Mesenchymal stem cell (in vitro differentiated cells and primary cell): ENCODE data around the gene PUM1.

Experiments
- DNase-seq: peaks from one replicate; pipeline ENCODE4 v3.0.0-alpha.2; 2013
- H2AFZ ChIP-seq: one replicate; pipeline ENCODE4 v1.6.1; 2013; ENCODE audit warnings: low read depth, mild to moderate bottlenecking, control low read depth, inconsistent platforms, low read length, moderate library complexity
- H2AK5ac ChIP-seq: 2 replicates; pipeline ENCODE4 v1.6.1; 2013; ENCODE audit warnings: low read length, moderate library complexity, mild to moderate bottlenecking, inconsistent platforms; ENCODE audit not compliant: severe bottlenecking
- H2BK120ac ChIP-seq: one replicate; pipeline ENCODE4 v1.6.1; 2013; ENCODE audit warnings: low read depth, mild to moderate bottlenecking, inconsistent platforms, low read length, moderate library complexity
- H2BK12ac ChIP-seq, 2 experiments: one replicate each; pipeline ENCODE4 v1.6.1; 2013; ENCODE audit warnings: inconsistent platforms in 2 of 2, low read length in 2 of 2, mild to moderate bottlenecking in 2 of 2, moderate library complexity in 2 of 2, control low read depth in 1 of 2
- H2BK15ac ChIP-seq: one replicate; pipeline ENCODE4 v1.6.1; 2013; ENCODE audit warnings: mild to moderate bottlenecking, low read depth, inconsistent platforms; ENCODE audit not compliant: poor library complexity, severe bottlenecking
- H2BK5ac ChIP-seq: 2 replicates; pipeline ENCODE4 v1.6.1; 2013; ENCODE audit warnings: low read depth, mild to moderate bottlenecking, low read length, control low read depth, inconsistent platforms; ENCODE audit not compliant: poor library complexity, severe bottlenecking
- H3K14ac ChIP-seq, 2 experiments: one replicate each; pipeline ENCODE4 v1.6.1; 2013; ENCODE audit warnings: inconsistent platforms in 2 of 2, low read length in 2 of 2, control low read depth in 1 of 2, mild to moderate bottlenecking in 1 of 2, moderate library complexity in 1 of 2
- H3K18ac ChIP-seq, 2 experiments: one replicate each; pipeline ENCODE4 v1.6.1; 2013; ENCODE audit warnings: inconsistent platforms in 2 of 2, low read length in 2 of 2, control low read depth in 1 of 2, low read depth in 1 of 2, mild to moderate bottlenecking in 1 of 2
- H3K23ac ChIP-seq, 2 experiments: one replicate each; pipeline ENCODE4 v1.6.1; 2013; ENCODE audit warnings: inconsistent platforms in 2 of 2, low read length in 2 of 2, mild to moderate bottlenecking in 2 of 2, moderate library complexity in 2 of 2, control low read depth in 1 of 2
- H3K27ac ChIP-seq: 2 replicates; pipeline ENCODE4 v1.5.1; 2013; ENCODE audit warnings: mild to moderate bottlenecking, moderate library complexity, low read length, control low read depth, inconsistent platforms; ENCODE audit not compliant: poor library complexity, severe bottlenecking
- H3K27me3 ChIP-seq, 2 experiments: 2 replicates each; pipeline versions ENCODE4 v1.6.1 to v1.7.0; 2013; ENCODE audit warnings: low read length in 2 of 2, mild to moderate bottlenecking in 2 of 2, moderate library complexity in 2 of 2, control low read depth in 1 of 2, inconsistent platforms in 1 of 2; ENCODE audit not compliant: control insufficient read depth in 1 of 2, insufficient read depth in 1 of 2
- H3K36me3 ChIP-seq, 2 experiments: 2 replicates each; pipeline versions ENCODE4 v1.6.1 to v1.7.0; 2013; ENCODE audit warnings: low read length in 2 of 2, control low read depth in 1 of 2, inconsistent platforms in 1 of 2, low read depth in 1 of 2, mild to moderate bottlenecking in 1 of 2; ENCODE audit not compliant: insufficient read depth in 2 of 2, control insufficient read depth in 1 of 2
- H3K4ac ChIP-seq, 2 experiments: one replicate each; pipeline ENCODE4 v1.6.1; 2013; ENCODE audit warnings: inconsistent platforms in 2 of 2, low read length in 2 of 2, mild to moderate bottlenecking in 2 of 2, moderate library complexity in 2 of 2, control low read depth in 1 of 2, low read depth in 1 of 2
- H3K4me1 ChIP-seq: 2 replicates; pipeline ENCODE4 v1.6.1; 2013; ENCODE audit warnings: low read depth, low read length, control low read depth; ENCODE audit not compliant: control insufficient read depth, insufficient read depth
- H3K4me2 ChIP-seq: 2 replicates; pipeline ENCODE4 v1.6.1; 2013; ENCODE audit warnings: low read length, mild to moderate bottlenecking, inconsistent platforms; ENCODE audit not compliant: poor library complexity, severe bottlenecking
- H3K4me3 ChIP-seq, 2 experiments: 2 replicates each; pipeline versions ENCODE4 v1.5.1 to v1.7.0; 2013; ENCODE audit warnings: low read length in 2 of 2, mild to moderate bottlenecking in 2 of 2, control low read depth in 1 of 2, low read depth in 1 of 2; ENCODE audit not compliant: insufficient read depth in 1 of 2
- H3K79me1 ChIP-seq: replicated peaks from 2 replicates; pipeline ENCODE4 v1.6.1; 2013; ENCODE audit warnings: mild to moderate bottlenecking, control low read depth, low read length, inconsistent platforms; ENCODE audit not compliant: poor library complexity, severe bottlenecking
- H3K9ac ChIP-seq: 2 replicates; pipeline ENCODE4 v1.7.0; 2013; ENCODE audit warnings: mild to moderate bottlenecking, low read length, moderate library complexity
- H3K9me3 ChIP-seq: 2 replicates; pipeline ENCODE4 v1.7.0; 2013; ENCODE audit warnings: mild to moderate bottlenecking, low read length; ENCODE audit not compliant: control insufficient read depth
- H4K8ac ChIP-seq: one replicate; pipeline ENCODE4 v1.6.1; 2013; ENCODE audit warnings: inconsistent platforms, mild to moderate bottlenecking, low read length, moderate library complexity
- H4K91ac ChIP-seq: one replicate; pipeline ENCODE4 v1.6.1; 2013; ENCODE audit warnings: mild to moderate bottlenecking, low read length, inconsistent platforms
- WGBS: methylation state at CpG from one replicate; pipeline ENCODE4 v1.1.7; 2013; ENCODE audit warnings: mixed read lengths; 5-methylcytosine and 5-hydroxymethylcytosine counted together

Gene PUM1

DNA sequence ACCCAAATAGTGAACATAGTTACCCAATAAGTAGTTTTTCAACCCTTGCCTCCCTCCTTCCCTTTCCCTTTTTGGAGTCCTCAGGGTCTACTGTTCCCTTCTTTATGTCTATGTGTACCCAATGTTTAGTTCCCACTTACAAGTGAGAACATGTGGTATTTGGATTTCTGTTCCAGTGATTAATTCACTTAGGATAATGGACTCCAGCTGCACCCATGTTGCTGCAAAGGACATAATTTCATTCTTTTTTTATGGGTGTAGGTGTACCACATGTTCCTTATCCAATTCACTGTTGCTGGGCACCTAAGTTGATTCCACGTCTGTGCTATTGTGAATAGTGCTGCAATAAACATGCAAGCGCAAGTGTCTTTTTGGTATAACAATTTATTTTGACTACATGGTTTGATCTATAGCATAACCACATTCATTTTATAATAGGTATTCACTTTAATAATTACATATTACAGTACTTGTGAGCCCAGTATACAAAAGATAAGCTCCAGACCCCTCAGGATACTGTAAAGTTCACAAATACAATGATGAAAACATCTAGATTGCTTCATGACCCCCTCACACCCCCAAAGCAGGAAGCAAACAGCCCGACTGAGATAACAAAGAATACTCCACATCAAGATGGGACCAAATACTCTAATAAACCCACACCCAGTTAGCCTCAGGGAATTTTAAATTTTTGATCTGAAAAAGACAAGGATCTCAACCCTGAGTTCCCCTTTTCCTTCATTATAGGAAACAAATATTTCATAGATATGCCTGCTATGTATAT is 45.3 kb downstream of the PUM1 start:
- Histone ChIP-seq H2BK5ac (no peak overlapping the region), H2BK120ac (no peak overlapping the region), H3K4me1 (peaks cover 3% of the 10 kb centered on the region), H2BK12ac (no peak overlapping the region), H2BK15ac (no peak overlapping the region), H3K14ac (no peak overlapping the region), H3K27ac (no peak overlapping the region), H3K18ac (no peak overlapping the region), H2AFZ (no peak overlapping the region), H4K8ac (no peak overlapping the region), H3K4me3 (no peak overlapping the region), H3K4me2 (no peak overlapping the region), H2AK5ac (no peak overlapping the region), H3K9ac (no peak overlapping the region), H3K4ac (no peak overlapping the region), H3K79me1 (no peaks in the 10 kb centered on the region), H3K27me3 (no peaks in the 10 kb centered on the region), H4K91ac (no peak overlapping the region), H3K36me3 (peaks cover 10 to 28% of the 10 kb centered on the region in 2 experiments), H3K23ac (no peak overlapping the region), H3K9me3 (no peaks in the 10 kb centered on the region)
- 95% methylated on average over 2 of the region's 3 CpGs for WGBS
- DNase-seq: no peak

GRCh38 chr1:31019401-31019800 is 46.1 kb downstream of the PUM1 start:
- H3K4me2 ChIP-seq: no peak overlapping the region
- no peak overlapping the region for H2AFZ ChIP-seq
- H2BK12ac ChIP-seq: no peak overlapping the region
- H3K9me3 ChIP-seq: no peaks in the 10 kb centered on the region
- no peak overlapping the region for H3K9ac ChIP-seq
- H3K23ac ChIP-seq: no peak overlapping the region
- no peaks in the 10 kb centered on the region for H3K79me1 ChIP-seq
- no peak overlapping the region for H3K4ac ChIP-seq
- H2BK120ac ChIP-seq: no peak overlapping the region
- no peaks in the 10 kb centered on the region for H3K27me3 ChIP-seq
- H3K4me3 ChIP-seq: no peak overlapping the region
- H4K91ac ChIP-seq: no peak overlapping the region
- no peak overlapping the region for H3K18ac ChIP-seq
- H2BK5ac ChIP-seq: no peak overlapping the region
- no peak overlapping the region for H2BK15ac ChIP-seq
- H4K8ac ChIP-seq: no peak overlapping the region
- no peak for DNase-seq
- H3K36me3 ChIP-seq: peaks cover 10 to 21% of the 10 kb centered on the region in 2 experiments
- H2AK5ac ChIP-seq: no peak overlapping the region
- 93% methylated on average over 3 of the region's 3 CpGs for WGBS
- no peak overlapping the region for H3K27ac ChIP-seq
- H3K4me1 ChIP-seq: peaks cover 3% of the 10 kb centered on the region
- H3K14ac ChIP-seq: no peak overlapping the region

DNA sequence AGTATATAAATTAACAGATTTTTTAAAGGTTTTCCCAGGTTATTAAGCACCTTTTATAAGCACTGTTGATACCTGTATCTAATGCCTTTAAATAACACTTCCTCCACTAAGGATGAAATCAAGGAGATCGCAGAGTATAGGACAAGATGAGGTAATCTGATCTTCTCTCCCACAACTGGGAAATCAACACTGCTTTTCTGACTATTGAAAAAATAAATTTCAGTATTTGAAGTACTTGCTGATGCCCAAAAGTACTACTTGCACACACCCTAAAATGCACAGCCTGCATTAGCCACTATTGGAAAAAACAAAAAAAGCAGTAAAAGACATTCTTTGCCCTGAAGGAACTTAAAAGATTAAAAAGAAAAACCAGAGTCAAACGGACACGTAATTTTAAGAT is 48.6 kb downstream of the PUM1 start:
- Histone ChIP-seq H2BK15ac (no peak overlapping the region), H3K23ac (no peak overlapping the region), H3K14ac (no peak overlapping the region), H2AFZ (no peak overlapping the region), H3K9ac (no peak overlapping the region), H2BK12ac (no peak overlapping the region), H3K18ac (no peak overlapping the region), H3K9me3 (no peaks in the 10 kb centered on the region), H3K79me1 (no peaks in the 10 kb centered on the region), H3K27ac (no peak overlapping the region), H2BK120ac (no peak overlapping the region), H4K8ac (no peak overlapping the region), H2AK5ac (no peak overlapping the region), H2BK5ac (no peak overlapping the region), H3K4ac (no peak overlapping the region), H3K4me2 (no peak overlapping the region), H3K4me1 (peaks cover 3% of the 10 kb centered on the region), H3K4me3 (no peak overlapping the region), H4K91ac (no peak overlapping the region), H3K27me3 (no peaks in the 10 kb centered on the region), H3K36me3 (peaks cover 3% of the 10 kb centered on the region in 2 experiments)
- no peak for DNase-seq
- 100% methylated on average over 2 of the region's 3 CpGs for WGBS

- no peak overlapping the region for H3K18ac ChIP-seq
- WGBS: 85% methylated on average over 2 of the region's 3 CpGs
- no peak overlapping the region for H4K91ac ChIP-seq
- H3K4me3 ChIP-seq: no peak overlapping the region
- no peak overlapping the region for H4K8ac ChIP-seq
- H3K14ac ChIP-seq: no peak overlapping the region
- H3K4me1 ChIP-seq: peaks cover 13% of the 10 kb centered on the region
- no peak overlapping the region for H3K9ac ChIP-seq
- H2AFZ ChIP-seq: no peak overlapping the region
- H2BK15ac ChIP-seq: no peak overlapping the region
- H2BK5ac ChIP-seq: no peak overlapping the region
- no peaks in the 10 kb centered on the region for H3K9me3 ChIP-seq
- no peak overlapping the region for H3K4me2 ChIP-seq
- no peak overlapping the region for H2BK12ac ChIP-seq
- H2AK5ac ChIP-seq: no peak overlapping the region
- H3K79me1 ChIP-seq: no peaks in the 10 kb centered on the region
- peak overlapping the region; percentile 48 for H3K27ac ChIP-seq
- no peaks in the 10 kb centered on the region for H3K36me3 ChIP-seq
- no peak overlapping the region for H3K23ac ChIP-seq
- no peak overlapping the region for H2BK120ac ChIP-seq
- peak; percentile 18 for DNase-seq
- no peaks in the 10 kb centered on the region for H3K27me3 ChIP-seq
- H3K4ac ChIP-seq: no peak overlapping the region
Observed at GRCh38 chr1:31013187-31013864, 52.2 kb downstream of the PUM1 start.
